Ovary (tissue), 9 donors: ENCODE results near the gene TTC33. TPM values are rescaled to one million over a fixed set of nuclear protein-coding genes. Genes with fewer than 3 reads are reported as not detected.

Source experiments
- DNase-seq, 5 donors: peaks; one replicate each; pipeline ENCODE4 v3.0.0-alpha.2; 2019 to 2020
- H3K27ac ChIP-seq, 2 donors: fragments of 200-600 bp; one replicate each; pipeline versions ENCODE4 v1.5.1 to v1.8.0; 2019 to 2022
- H3K27me3 ChIP-seq: fragments of 200-600 bp; one replicate; pipeline ENCODE4 v1.8.0; 2022
- H3K36me3 ChIP-seq: fragments of 200-600 bp; sonication (generic); one replicate; pipeline ENCODE4 v1.5.1; 2019
- H3K4me1 ChIP-seq: one replicate; pipeline ENCODE4 v1.8.1; 2013; ENCODE audit warnings: mild to moderate bottlenecking, moderate library complexity; ENCODE audit not compliant: insufficient read depth
- H3K4me3 ChIP-seq: fragments of 200-600 bp; sonication (generic); one replicate; pipeline ENCODE4 v1.5.1; 2017
- H3K9me3 ChIP-seq, 2 donors: fragments of 200-600 bp in 1 of 2; sonication (generic) in 1 of 2; one replicate each; pipeline versions ENCODE4 v1.5.1 to v1.8.1; 2013 to 2019; ENCODE audit warnings: mild to moderate bottlenecking in 1 of 2, moderate library complexity in 1 of 2
- CTCF ChIP-seq, 3 donors: fragments of 450-650 bp in 2 of 3; fragments of 200-600 bp in 1 of 3; IDR thresholded peaks; one replicate each; pipeline versions ENCODE4 v1.5.1 to v1.8.0; 2016 to 2022; ENCODE audit warnings: antibody characterized with exemption in 3 of 3, mild to moderate bottlenecking in 1 of 3
- EP300 ChIP-seq: sonication (generic); formaldehyde crosslinking; IDR thresholded peaks from one replicate; pipeline ENCODE4 v1.6.1; 2017; ENCODE audit warnings: antibody characterized with exemption
- POLR2A ChIP-seq: fragments of 450-650 bp; IDR thresholded peaks from one replicate; pipeline ENCODE4 v1.6.1; 2017; ENCODE audit warnings: antibody characterized with exemption, mild to moderate bottlenecking, moderate library complexity
- WGBS, 3 donors: extraction: QIAGEN DNeasy Blood & Tissue Kit in 1 of 3; methylation state at CpG; one replicate each; pipeline versions ENCODE4 v1.1.5 to v1.1.7; 2013 to 2017; 5-methylcytosine and 5-hydroxymethylcytosine counted together
- intact Hi-C, 4 donors: fragments of 100-400 bp; cut with DNase I; formaldehyde crosslinking; loops; one replicate each; pipeline versions ENCODE4 v1.11.0 to v1.15.1; 2022 to 2023
- polyA plus RNA-seq, 2 donors: library from polyadenylated mRNA; stranded (reverse); fragments of 200-250 nt in 1 of 2; fragments of 350-450 nt in 1 of 2; fragmentation: Illumina TruSeq in 1 of 2; extraction: RNeasy Lipid Tissue Mini Kit (QIAGEN cat#74804) in 1 of 2; gene quantifications; one replicate each; pipeline ENCODE4 v1.2.3, GENCODE V29; 2013 to 2014
- total RNA-seq, 7 donors: library from RNA; depleted of rRNA in 2 of 7; stranded (reverse); fragments of >200 nt in 2 of 7; fragmentation: NEBNext Ultra II Directional in 3 of 7; extraction: Animal tissue kit (Norgen Biotek cat#: 25700) in 3 of 7; gene quantifications; one replicate each; pipeline versions ENCODE4 v1.1.0 to v1.2.4, GENCODE V29; 2016 to 2023
- donor health status: DM: no; HTN: no; CAD: no; lungs with moderate emphysema.
- donor health status: DM: no; HTN: no; CAD: no.
- donor health status: Bipolar disorder and iron deficiency.
- donor health status: DM: yes; HTN: yes; CAD: no.
- donor health status: DM: no; HTN: no; CAD: no.
- donor health status: DM: yes; HTN: yes; CAD: no.

Gene TTC33
- total and polyA plus RNA-seq, 9 donors, result 10.6 to 26.0 (median 18.8) TPM

- TF ChIP-seq POLR2A, result no peak
- no peak for TF ChIP-seq EP300
- no peak for TF ChIP-seq CTCF (IDR thresholded peaks at IDR 0.05)
- H3K27me3 ChIP-seq, result no peaks in the 10 kb centered on the region
- no peaks in the 10 kb centered on the region for H3K36me3 ChIP-seq
- no peak overlapping the region for H3K4me3 ChIP-seq
- intact Hi-C loops, result no loop called here
- no peak overlapping the region for H3K27ac ChIP-seq
- H3K4me1 ChIP-seq, result no peaks in the 10 kb centered on the region
- no peak for DNase-seq
- H3K9me3 ChIP-seq, result no peaks in the 10 kb centered on the region
These were observed 272.4 kb downstream of the TTC33 start for GRCh38 chr5:40483316-40483715.

- no peak for TF ChIP-seq POLR2A
- TF ChIP-seq EP300, result no peak
- no peak for TF ChIP-seq CTCF (IDR thresholded peaks at IDR 0.05)
- DNase-seq, result no peak
- Histone ChIP-seq H3K27ac (no peak overlapping the region), H3K36me3 (no peaks in the 10 kb centered on the region), H3K27me3 (no peaks in the 10 kb centered on the region), H3K9me3 (no peaks in the 10 kb centered on the region), H3K4me1 (no peaks in the 10 kb centered on the region), H3K4me3 (no peak overlapping the region)
- 89 to 97% (median 92%) methylated on average over 2 of the region's 2 CpGs for WGBS, 3 donors
- intact Hi-C loops, result no loop called here
These were observed 274.5 kb downstream of the TTC33 start for GRCh38 chr5:40481241-40481640.

GRCh38 chr5:40480392-40480791 lies 275.4 kb downstream of the TTC33 start:
- 44 to 62% (median 53%) methylated on average over 2 of the region's 2 CpGs for WGBS, 3 donors
- intact Hi-C loops, result no loop called here

GRCh38 chr5:40479939-40480338 lies 275.8 kb downstream of the TTC33 start:
- TF ChIP-seq EP300 (no peak), POLR2A (no peak), CTCF (IDR thresholded peaks at IDR 0.05) (no peak)
- intact Hi-C loops, result no loop called here
- WGBS, 3 donors, result 22 to 33% (median 28%) methylated on average over 3 of the region's 3 CpGs

More at GRCh38 chr5:40480392-40480791, 275.4 kb downstream of the TTC33 start:
- Histone ChIP-seq H3K27ac (no peak overlapping the region), H3K27me3 (no peaks in the 10 kb centered on the region), H3K4me1 (no peaks in the 10 kb centered on the region), H3K36me3 (no peaks in the 10 kb centered on the region), H3K4me3 (no peak overlapping the region), H3K9me3 (no peaks in the 10 kb centered on the region)
- TF ChIP-seq EP300, result no peak
- TF ChIP-seq CTCF (IDR thresholded peaks at IDR 0.05), result no peak
- no peak for TF ChIP-seq POLR2A
- no peak for DNase-seq

GRCh38 chr5:40478766-40479165 lies 277.0 kb downstream of the TTC33 start:
- 70 to 74% (median 72%) methylated on average over 2 of the region's 2 CpGs for WGBS, 3 donors
- Histone ChIP-seq H3K4me3 (no peak overlapping the region), H3K27me3 (no peaks in the 10 kb centered on the region), H3K4me1 (no peaks in the 10 kb centered on the region), H3K36me3 (no peaks in the 10 kb centered on the region), H3K9me3 (no peaks in the 10 kb centered on the region), H3K27ac (no peak overlapping the region)
- TF ChIP-seq EP300, result no peak
- no peak for TF ChIP-seq POLR2A
- no peak for TF ChIP-seq CTCF (IDR thresholded peaks at IDR 0.05)
- DNase-seq, result no peak
- intact Hi-C loops, result no loop called here

More at GRCh38 chr5:40479939-40480338, 275.8 kb downstream of the TTC33 start:
- Histone ChIP-seq H3K36me3 (no peaks in the 10 kb centered on the region), H3K27me3 (no peaks in the 10 kb centered on the region), H3K27ac (no peak overlapping the region), H3K9me3 (no peaks in the 10 kb centered on the region), H3K4me1 (no peaks in the 10 kb centered on the region), H3K4me3 (no peak overlapping the region)
- no peak for DNase-seq
